Activated T-cell treated with anti-CD3 and anti-CD28 coated beads for 1 hour (primary cell): ENCODE results near the gene ARHGAP22.

ENCODE experiments used
- DNase-seq: peaks from one replicate; pipeline ENCODE4 v3.0.0-alpha.2; 2020; ENCODE audit warnings: low read depth

Gene ARHGAP22

DNA sequence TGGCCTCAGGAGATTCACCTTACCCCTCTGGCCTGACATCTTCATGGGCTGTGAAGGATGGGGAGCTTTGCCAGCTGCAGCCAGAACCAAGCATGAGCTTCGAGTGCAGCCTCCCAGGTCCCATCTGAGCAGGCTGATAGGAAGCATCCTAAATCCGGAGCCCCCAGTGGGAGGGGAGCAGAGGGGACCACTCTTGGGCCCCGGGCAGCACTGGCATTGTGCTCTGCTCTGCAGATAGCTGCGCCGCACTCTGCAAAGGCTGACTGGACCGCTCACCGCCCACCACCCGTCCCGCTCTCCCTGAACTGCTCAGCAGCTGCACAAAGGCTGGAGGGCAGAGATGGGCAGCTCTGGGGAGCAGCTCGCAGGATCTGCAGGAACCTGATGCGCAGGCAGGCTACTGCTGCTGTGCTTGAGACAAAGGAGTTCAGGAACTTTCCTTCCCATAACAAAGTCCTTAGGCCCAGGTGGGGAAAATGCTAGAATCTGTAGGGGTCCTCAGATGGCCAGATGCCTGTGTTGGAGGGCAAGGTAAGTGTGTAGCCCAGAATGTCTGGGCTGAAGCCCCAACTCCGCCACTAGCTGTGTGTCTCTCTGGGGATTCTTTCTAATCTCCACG is 51.8 kb downstream of the ARHGAP22 start:
- DNase-seq = no peak

DNA sequence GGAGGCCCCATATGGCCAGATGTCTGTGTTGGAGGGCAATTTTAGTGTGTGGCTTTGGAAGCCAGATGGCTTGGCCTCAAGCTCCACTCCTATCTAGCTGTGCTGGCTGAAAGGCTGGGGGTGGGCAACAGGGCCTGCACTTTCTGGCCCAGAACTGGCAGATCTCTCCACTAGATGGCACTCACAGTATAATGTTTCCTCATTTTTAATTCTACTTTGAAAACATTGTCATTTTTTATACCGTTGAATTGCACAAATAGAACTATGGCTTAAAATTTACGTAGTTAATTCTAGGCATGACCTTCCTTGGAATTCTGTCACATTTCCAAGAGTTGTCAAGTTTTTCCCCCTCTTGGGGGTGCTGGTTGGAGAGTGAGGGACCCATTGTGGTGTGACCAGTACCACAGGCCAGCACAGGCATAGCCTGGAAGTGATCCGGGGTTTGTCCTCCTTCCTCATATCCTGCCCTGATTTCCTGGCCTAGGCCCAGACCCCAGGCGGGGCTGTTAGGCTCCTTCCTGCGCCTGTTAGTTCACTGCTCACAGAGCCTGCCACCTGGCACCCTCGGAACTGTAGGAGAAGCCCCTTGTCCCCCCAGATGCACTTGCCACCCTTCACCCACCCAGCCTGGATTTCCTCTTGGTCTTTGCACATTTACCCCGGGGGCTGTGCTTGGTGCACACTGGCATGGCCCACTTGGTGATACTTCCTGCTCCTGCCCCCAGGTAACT is 52.8 kb downstream of the ARHGAP22 start:
- DNase-seq = no peak

DNA sequence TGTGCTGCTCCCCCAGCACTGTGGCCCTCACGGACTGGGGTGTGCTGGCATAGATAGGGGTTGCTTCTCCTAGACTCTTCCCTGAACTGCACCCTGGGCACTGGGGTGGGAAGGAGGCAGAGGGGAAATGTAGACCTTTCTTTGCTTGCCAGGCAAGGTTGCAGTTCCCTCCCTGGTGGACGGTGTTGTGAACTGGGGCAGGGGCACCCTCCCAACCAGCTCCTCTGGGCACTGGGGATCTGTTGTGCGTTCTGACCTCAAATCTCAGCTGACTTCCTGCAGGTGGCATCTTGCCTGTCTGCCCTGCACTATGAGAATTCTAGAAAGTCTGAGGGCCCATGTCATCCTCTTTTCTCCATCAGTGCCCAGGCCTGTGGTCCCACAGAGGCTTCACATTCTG is 53.9 kb downstream of the ARHGAP22 start:
- no peak for DNase-seq

DNA sequence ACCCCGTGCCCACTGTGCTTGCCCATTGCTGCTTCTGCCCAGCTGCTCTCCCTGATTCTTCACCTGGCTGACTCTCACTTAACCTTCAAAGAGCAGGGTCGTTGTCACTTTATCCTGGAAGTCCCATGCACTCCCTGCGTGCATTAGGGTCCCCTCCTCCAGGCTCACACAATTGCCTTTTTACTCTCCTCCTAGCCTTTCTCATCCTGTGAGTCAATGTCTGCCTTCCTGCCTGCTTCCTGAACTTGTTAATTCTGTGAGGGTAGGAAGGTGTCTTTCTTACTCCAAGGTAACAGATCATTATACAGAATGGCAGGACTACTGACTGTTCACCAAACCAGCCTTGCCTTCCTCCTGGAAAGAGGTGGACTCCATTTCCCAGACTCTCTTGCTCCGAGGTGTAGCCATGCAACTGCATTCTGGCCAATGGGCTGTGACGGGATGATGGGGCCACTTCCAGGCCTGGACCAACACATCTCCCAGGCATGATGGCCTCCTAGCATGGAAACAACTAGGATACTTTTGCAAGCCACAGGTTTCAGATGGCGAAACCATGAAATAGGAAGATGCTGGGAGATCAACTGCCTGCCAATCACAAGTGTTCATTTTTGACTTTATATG is 54.7 kb downstream of the ARHGAP22 start:
- no peak for DNase-seq

- no peak for DNase-seq
Observed at GRCh38 chr10:48549236-48549635, 55.6 kb downstream of the ARHGAP22 start.

GRCh38 chr10:48548531-48549135 is 56.2 kb downstream of the ARHGAP22 start:
- no peak for DNase-seq

DNA sequence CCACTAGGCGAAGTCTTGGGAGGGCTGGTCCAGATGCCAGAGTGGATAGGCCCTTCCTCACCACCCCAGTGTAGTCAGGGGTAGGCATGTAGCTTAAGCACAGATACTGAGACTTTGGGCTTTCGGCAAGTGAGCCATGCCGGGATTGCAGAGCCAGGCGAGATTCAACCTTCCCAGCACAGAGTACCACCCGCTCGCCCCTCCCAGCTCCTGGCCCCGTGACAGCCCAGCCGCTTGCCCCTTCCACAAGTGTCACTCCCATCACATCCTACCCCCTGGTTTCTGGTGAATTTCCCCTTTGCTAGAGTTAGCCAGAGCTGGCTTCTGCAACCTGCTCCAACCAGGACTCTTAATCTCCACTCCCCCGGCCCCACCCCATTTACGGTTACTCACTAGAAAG is 56.9 kb downstream of the ARHGAP22 start:
- no peak for DNase-seq

DNA sequence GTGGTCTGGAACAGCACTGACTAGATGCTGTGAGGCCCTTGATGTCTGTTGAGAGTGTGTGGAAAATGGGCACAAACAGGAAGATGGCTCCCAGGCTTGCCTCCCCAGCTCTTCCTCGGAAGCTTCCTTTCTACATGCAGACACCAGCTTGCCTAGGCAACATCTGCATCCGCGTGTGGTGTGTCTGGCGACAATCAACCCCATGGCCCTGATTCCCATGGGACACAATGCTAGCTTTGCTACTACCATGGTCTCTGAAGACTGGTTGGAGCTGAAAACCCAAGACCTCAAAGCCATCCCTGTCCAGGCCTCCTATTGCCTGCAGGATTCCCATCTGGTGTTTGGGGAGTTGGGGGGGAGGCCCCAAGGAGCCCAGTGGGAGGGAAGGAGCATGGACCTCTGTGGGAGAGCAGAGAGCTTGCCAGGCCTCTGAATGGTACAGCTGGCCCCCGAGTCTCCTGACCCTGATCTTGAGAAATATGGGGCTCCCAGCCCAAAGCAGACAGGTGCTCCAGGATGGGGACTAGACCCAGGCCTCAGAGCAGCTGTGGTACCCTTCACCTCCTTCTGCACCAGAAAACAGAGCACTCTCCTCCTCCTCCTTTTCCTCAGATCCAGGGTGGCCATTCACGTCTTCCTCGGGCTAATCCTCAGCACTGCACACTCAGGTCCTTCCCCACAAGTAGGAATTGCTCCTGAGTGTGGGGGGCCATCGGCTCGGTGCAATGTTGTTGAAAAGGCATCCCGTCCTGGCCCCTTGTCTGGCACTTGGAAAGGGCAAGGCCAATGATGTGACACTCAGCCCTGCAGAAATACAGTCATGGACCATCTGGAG is 57.6 kb downstream of the ARHGAP22 start:
- DNase-seq = no peak

DNA sequence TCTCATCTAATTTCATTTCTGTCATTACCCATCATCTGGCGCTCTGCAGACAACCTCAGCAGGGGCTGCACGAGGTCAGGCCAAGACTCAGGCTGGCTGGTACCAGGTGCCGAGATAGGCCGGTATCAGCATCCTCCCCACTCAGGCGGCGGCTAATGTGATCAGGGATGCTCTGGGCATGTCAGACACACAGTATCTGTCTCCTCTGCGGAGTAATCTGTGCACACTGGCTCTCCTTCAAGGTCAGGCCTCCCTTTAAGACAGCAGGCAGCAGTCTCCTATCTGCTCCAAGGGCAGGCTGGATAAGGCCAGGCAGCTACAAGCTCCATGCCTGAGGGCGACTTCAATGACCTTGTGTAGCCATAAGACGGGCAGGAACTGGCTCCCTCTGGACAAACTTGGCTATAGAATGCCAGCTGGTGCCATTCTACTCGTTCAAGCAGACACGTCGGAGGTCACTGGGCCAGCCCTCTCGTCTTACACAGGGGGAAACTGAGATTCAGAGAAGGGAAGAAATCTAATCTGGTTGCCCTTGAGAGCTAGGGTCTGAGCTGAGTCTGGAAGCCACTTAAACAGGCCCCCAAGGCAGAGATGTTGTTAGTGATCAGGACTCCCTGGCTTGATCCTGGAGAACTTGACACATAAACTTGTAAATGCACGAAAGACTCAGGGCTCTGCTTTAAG is 59.3 kb downstream of the ARHGAP22 start:
- no peak for DNase-seq

- DNase-seq = no peak
Observed at GRCh38 chr10:48543182-48543844, 61.6 kb downstream of the ARHGAP22 start.

DNA sequence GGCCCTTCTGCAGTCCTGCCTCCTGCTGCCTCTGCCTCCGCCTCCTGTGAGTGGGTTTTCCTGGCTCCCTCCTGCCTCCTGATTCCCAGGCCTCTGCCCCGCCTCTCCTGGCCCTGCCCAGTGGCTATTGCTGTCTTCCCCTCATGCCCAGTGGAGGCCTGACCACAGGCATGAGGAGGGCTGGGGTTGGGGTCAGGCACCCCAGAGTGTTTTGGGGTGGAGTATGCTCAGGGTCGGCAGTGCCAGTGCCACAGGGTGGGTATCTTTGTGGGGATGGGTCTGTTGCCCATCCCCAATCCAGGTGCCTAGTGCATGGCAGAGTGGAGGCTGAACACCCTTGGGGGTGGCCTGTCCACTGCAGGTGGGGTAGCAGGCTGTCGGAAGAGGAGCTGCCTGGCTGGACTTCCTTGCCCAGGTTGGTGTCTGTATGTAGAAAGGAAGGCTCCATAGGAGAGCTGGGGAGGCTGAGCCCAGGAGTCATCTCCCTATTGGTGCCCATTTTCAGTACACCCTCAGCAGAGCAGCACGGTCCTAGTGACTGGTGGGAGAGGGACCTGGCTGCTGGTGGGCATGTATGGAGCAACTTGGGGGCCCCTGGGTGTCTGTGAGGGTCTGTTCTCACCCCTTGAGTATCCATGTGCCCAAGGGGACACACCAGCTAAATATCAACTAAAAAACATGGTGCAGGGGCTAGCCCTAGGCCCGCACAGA is 62.2 kb downstream of the ARHGAP22 start:
- no peak for DNase-seq

DNA sequence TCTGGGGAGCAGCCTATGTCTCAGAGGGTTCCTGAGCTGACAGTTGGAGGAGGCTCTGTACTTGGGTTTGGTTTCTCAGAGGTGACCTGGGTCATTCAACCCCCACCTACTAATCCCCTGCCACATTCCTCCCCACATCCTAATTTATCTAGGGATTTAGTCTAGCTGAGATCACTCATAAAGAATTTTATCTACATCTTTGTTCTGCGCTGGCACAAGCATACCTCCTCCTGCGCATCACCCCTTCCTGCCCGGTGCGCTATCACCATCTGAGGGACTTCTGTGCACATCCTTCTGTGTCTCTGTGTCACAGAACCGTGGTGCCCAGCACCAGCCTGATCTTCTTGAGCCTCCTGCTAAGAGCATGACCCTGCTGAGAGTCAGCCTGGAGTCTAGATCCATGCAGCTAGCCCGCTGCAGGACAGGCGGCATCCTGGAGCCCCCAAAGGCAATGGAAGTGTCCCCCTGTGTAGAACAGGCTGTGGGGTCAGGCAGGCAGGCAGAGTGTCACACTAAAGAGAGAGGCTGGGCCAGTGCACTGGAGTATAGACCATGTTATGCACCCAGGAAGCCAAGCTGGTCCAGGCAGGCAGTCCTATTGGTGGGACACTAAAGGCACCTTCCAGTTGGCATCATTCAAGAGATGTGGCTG is 63.6 kb downstream of the ARHGAP22 start:
- no peak for DNase-seq

- no peak for DNase-seq
Observed at GRCh38 chr10:48538611-48539010, 66.3 kb downstream of the ARHGAP22 start.

DNA sequence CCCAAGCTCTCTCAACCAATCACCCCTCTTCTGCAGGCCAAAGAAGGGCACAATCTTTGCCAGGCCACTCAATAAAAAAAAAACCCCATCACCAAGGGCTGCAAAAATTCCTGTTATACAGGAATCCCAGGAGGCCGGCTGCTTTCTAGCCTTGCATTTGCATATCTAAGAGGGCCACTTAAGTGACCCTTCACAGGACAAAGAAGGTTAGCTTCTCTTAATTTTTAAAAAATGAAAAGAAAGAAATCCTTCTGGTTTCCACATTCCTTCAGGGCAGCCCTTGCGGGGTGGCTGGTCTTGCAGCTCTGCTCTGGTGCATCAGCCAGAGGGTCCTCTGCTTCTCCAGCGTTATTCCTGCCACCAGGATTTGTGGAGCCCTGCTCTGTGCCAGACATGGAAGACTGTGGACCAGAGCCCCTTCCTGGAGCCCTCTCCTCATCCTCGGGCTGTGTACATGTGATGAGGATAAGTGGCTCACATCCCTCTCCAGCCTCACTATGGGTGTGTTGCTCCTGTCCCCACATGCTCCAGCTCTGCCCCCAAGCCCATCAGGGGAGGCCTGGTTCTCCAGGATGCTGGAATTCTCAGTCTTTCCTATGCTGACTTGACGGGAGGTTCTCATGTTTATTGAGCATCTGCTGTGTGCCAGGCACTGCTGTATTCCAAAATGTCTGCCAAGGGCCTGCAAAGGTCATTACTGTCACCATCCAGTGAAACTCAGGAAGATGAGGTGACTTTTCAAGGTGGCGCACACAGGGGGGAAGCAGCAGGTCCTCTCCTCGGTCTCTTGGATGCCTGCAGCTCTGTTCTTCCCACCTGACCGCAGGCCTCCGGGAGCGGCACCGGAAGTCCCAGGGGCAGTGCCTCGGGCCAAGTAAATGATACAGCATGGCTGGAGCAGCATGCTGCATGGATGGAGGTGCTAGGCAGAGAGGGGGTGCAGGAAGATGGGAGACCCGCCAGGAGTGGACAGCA is 67.7 kb downstream of the ARHGAP22 start:
- no peak for DNase-seq

GRCh38 chr10:48536156-48536500 is 68.7 kb downstream of the ARHGAP22 start:
- DNase-seq = no peak

GRCh38 chr10:48535416-48536155 is 69.3 kb downstream of the ARHGAP22 start:
- DNase-seq = no peak

GRCh38 chr10:48533951-48534720 is 70.7 kb downstream of the ARHGAP22 start:
- DNase-seq = no peak
